OCI-LY1 (cell line): ENCODE results near the gene CYP2S1.

ENCODE experiments used
- CTCF ChIP-seq: fragments of 200-600 bp; sonication (generic), shearing (Covaris generic); IDR thresholded peaks from 2 replicates; pipeline ENCODE4 v1.5.1; 2017; ENCODE audit warnings: mild to moderate bottlenecking, antibody characterized with exemption, low read length, moderate library complexity, mixed read lengths
- EZH2 ChIP-seq: fragments of 200-600 bp; sonication (generic), shearing (Covaris generic); IDR thresholded peaks from 2 replicates; pipeline ENCODE4 v1.8.0; 2017; ENCODE audit warnings: borderline replicate concordance, mixed run types, mild to moderate bottlenecking, antibody characterized with exemption, low read length, moderate library complexity, mixed read lengths

- no peak for TF ChIP-seq CTCF
- TF ChIP-seq EZH2, result no peak
Observed at GRCh38 chr19:41154060-41154459, 39.0 kb upstream of the CYP2S1 start.
